ENCODE results near the gene RWDD3.

GRCh38 chr1:95206514-95206913 lies 27.5 kb upstream of the RWDD3 start:
- TF ChIP-seq CTCF (IDR thresholded peaks at IDR 0.05): no peak
- TF ChIP-seq EZH2 (IDR thresholded peaks at IDR 0.05; ENCODE audit: borderline replicate concordance, insufficient read depth, low read depth, low read length, poor library complexity, severe bottlenecking): no peak

All from B cell (primary cell).